NCI-H128 (cell line): ENCODE measurements around the gene RTN4R.
"Not testable (repeated sequence)": the region's sequence is repeated elsewhere in the genome, so short reads cannot be mapped to it uniquely, and the experiment has no call there.

Source experiments
- DNase-seq: peaks from one replicate; lab custom pipeline; 2025; ENCODE audit not compliant: unreplicated experiment; lab: John Stamatoyannopoulos, UW

Gene RTN4R

DNA sequence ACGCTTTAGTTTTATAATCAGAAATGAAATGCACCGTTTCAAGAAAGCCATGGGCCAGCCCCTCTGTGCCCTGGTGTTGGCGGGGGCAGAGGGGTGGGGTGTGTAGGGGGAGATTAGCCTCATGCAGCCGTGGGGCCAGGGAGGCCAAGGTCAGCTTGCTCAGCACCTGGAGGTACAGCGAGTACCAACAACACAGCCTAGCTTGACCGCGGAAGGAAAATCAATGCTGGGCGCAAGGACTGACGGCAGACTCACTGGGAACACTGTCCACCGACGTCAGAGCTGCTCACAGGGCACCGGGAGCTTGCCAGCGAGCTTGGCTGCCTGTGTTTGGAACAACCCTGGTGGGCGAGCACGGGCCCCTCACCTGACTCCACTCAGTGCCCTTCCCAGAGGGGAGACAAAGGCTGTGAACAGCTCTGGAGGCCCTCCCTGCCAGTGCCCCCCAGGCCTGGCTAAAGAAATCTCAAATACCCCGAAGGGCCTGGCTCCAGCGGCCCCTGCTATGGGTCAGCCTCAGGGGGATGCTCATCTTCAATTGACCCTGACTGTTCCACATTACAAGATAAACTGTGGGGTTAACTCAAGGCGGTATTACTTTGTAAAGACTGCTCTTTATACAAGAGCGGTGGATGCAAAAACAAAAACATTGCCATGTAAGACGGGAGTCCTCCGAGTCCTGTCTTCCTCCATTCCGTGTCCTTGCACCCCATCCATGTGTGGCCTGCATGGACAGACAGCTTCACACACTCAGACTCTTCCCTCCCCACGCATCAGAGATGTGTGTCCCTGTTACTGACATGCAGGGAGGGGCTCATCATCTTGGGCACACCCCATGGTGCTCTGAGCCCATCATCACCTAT is 21.3 kb upstream of the RTN4R start:
- not testable (repeated sequence) for DNase-seq

DNA sequence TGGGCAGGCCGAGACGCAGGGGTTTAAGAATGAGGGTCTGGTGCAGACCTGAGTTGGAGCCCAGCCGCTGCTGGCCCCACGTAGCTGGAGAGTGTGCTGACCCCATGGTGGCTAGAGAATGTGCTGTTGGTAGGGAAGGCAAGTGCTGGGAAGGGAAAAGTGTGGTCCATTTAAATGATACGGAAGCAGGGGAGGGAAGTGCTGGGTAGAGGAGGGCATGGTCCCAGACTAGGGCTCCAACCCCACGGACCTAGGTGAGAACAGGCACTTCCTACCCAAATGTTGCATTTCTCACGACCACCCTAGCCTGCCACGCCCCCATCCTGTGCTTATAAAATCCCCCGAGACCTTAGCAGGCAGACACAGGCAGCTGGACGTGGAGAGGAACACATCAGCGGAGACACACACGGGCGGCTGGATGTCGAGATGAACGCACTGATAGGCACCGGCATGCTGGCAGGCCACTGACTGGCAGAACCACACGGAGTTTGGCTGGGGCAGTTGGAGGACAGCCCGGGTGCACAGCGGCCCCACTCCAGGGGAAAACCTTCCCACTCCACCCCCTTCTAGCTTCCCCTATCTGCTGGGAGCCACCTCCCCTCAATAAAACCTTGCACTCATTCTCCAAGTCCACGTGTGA is 18.8 kb upstream of the RTN4R start:
- not testable (repeated sequence) for DNase-seq

DNA sequence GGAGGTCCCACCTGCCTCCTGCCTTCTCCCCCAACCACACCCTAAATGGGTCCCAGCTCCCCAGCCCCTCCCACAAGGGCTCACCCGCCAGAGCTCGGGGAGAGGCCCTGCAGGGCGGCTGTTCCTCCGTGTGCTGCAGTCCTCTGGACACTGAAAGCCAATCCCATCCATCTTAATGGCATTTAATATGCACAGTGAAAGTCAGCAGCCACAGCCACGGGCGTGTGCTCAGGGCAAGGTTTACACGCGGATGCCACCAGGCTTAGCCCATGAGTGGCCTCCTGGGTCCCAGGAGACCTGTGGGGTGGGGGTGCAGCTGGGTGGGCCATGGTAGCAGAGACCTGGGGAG is 18.2 kb upstream of the RTN4R start:
- not testable (repeated sequence) for DNase-seq

DNA sequence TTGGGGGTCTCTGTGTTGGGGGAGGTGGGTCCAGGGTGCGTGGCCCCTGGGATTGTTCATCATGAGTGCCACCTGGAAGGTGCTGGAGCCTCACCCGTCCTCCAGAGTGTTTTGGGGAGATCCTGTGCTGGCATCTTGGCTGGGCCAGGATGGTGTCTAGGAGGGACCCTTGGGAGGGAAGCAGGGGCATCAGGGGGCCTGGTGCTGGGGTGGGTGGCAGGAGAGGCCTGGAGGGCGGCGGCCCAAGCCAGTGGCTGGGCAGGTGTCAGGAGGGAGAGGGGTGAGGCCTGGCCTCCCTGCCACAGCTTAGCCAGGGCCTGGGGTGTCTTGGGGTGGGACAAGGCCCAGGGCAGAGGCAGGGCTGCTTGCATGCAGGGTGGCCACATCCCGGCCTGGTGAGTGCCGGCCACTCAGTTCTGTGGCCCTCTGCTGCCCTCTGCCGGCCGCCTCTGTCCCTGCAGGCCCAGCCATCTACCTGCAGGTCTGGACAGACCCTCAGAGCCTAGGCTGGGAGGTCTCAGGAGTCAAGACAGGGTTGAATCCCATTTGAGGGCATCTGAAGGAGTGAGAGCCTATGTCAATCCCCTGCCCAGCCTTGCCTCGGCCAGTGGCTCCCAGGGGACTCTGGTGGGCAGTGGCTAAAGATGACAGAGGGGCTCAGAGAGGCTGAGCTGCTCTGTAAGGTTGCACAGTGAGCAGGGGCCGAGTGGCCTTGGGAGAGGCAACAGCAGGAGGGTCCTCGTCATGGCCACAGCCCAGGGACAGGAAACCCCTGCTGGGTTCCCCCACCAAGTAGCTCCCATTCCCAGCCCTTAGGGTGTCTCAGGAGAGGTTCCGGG is 17.6 kb upstream of the RTN4R start:
- not testable (repeated sequence) for DNase-seq

DNA sequence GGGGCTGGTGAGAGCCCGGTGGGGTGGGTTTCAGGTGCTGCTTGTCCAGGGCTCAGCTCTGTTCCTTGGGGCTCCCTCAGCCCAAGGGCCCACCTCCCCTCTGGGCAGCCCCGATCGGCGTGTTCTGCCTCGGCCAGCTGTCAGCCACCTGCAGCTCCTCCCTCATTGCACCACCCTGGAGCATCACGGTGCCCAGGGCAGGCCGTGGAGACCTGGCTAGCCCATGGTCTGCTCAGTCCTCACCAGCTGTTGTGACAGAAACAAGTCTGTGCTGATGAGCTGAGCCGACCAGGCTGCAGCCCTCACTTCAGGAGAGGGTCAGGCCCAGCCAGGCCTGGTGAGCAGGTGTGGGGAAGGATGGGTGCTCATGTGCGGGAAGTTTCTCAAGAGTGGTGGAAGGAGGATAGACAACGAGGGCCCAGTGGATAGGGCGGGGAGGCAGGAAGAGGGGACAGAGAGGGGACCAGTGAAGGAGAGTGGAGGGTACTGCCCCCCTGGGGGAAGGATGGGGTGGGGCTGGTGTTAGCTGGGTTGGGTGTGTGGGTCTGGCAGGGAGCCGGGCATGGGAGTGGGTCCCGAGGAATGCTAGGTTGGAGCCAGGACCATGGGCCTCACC is 16.5 kb upstream of the RTN4R start:
- no peak for DNase-seq

DNA sequence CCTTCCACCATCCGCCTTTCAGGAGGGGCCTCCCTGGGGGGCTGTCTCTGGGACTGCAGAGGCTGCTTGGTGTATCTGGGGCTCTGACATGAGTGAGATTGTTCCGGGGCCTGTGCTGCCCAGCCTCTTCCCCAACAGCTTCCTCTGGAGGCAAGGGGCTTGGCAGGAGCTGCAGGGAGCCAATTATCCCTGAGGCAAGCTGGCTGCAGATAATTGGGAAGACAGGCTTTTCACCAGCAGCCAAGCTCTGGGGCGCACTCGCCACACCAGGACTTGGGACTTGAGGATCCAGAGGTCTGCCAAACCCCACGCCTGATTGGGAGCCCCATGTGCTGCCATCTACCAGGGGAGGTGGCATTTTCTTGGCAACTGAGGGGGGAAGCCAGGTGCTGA is 15.6 kb upstream of the RTN4R start:
- DNase-seq: no peak

DNA sequence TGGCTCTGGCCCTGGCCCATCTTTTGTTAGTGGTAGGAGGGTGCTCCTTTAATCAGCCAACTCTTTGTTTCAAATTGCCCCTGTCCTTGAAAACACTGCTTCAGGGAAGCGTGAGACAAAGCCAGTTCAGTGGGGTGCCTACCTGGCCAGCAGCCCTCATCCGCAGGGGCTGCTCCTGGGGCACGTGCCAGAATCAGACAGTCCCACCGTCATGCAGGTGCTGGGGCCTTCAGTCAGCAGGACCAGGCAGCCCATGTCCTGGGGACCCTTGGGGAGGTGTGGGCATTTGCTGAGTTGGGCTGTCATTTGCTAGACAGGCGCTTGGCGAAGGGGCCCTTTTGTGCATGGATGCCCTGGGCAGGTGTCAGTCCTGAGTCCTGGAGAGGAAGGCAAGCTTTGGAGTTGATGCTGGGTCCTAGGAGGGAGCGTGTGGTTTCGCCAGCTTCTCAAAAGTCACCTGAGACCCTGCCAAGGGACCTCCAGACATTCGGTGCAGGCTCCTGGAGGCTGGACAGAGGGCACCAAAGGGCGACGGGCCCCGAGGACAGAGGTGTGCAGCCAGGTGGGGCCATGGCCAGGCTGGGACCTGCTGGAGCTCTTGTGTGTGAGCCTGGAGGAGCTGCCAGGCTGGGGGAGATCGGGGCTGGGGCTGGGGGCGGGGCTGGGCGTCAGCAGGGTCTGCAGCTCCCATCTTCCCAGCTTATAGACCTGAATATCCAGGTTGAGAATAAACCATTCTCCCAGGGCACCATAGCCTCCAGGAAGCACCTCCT is 15.0 kb upstream of the RTN4R start:
- DNase-seq: no peak

DNA sequence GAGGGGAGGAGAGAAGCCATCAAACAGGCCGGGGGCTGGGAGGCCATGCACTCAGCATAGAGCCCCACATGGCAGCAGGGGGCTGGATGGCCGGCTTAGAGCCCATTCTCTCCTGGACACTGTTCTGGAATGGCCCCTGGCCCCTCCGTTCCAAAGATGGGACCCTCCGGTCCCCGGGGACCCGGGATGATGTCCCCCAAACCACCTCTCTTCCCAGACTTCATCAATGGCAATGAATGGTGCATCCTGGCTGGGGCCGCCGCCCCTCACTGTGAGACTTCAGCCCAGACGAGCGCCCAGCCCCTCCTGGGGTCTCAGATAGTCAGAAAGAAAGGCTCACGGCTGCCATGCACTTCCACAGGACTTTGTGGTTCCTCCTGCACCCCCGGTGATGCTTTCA is 13.8 kb upstream of the RTN4R start:
- no peak for DNase-seq

DNA sequence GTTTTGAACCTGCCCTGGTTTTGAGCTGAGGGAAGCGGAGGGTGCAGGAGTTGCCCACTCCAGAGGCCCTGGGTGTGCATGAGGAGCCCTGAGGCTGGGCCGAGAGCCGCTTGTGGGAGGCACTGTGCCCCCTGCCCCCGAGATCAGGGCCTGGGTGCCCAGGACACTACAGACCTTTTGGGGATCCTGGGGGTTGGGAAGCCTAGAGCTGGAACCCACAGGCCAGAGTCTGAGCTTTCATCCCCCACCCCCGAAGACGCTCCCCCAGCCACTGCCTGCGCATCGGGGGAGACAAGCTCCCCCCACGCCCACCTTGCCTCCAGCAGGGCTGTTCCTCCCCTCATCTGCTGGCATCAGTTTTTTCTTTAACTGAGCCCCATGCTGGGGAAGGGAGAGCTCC is 13.4 kb upstream of the RTN4R start:
- not testable (repeated sequence) for DNase-seq

DNA sequence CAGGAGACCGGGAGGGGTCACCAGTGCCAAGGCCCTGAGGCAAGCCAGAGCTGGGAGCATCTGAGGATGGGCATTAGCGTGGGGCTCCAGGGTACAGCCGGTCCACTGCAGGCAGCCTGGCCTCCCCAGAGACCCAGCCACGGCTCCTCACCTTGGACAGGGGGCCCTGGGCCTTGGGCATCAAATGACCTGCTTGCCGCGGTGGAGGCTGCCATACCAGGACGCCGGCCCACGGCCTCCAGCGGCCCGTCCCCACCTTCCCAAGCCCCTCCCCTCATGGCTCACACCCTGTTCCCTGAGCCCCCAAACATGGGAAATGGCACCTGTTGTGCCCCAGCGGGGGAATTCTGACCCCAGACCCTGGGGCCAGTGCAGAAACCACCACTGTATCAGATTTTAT is 12.7 kb upstream of the RTN4R start:
- no peak for DNase-seq

DNA sequence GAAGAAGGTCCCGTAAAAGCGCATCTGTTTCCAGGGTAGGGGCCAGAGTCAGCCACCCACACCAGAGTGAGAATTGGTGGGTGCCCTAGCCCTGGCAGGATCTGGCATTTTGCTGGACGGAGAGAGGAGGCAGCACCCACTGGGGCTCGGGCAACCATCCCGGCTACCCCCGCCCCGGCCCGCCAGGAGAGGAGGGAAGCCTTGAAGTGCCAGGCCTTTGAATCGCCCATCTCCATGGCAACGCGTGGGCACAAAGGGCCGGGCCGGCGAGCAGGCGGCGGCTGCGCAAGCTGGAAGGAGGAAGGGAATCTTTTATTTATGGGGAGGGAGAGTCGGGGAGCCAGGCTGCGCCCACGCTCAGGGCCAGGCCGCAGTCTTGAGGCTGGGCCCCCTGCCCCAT is 12.0 kb upstream of the RTN4R start:
- not testable (repeated sequence) for DNase-seq

DNA sequence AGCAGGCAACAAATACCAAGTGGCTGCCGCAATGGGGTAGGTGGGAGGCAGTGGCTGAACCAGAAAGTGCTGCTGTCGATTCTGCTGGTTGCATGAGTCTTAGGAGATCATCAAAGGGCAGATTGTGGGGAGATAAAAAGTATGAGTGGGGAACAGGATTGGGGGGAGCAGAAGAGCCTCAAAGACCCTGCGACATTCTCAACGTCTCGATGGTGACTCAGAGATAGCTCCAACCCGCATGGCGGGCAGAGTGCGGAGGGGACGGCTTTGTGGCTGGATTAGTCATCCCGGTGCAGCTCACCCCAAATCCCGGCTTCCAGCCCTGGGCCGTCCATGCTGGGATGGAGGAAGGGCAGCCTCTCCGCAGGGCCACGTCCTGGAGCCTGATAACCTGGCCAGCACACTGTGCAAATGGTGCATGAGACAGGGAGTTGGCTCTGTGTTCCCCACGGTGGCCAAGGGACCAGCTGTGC is 11.6 kb upstream of the RTN4R start:
- no peak for DNase-seq

DNA sequence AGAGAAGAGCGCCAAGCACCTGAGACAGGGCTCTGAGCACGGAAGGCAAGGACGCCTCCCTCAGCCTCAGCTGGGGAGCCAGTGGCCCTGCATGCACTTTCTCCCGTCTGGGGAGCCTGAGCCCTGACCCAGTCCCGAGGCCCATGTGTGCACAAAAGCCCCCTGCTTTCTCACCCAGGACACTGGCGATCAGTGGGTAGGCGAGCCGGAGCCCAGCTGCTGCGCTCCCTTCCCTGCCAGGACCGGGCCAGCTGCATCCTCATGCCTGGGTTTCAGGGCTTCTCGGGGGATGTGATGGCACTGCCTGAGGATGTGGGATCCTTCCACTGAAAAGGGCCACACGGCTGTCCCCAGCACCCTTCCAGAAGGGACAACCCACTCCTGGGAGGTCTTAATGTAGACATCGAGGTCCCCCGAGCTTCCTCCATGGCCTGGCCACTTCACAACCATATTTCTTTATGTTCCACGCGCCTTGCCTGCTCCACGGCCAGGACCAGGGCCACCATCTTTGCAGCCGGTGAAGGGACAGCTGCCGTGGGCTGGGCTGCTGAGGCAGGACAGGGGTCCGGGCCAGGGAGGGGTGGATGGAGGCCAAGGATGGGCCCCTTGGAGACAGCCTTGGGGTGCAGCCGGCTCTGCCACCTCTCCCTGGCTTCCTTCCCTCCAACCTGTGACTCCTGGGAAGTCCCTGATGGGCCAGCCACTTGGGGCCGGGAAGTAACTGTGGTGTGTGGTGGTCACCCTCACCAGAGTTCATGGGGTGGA is 10.8 kb upstream of the RTN4R start:
- not testable (repeated sequence) for DNase-seq

DNA sequence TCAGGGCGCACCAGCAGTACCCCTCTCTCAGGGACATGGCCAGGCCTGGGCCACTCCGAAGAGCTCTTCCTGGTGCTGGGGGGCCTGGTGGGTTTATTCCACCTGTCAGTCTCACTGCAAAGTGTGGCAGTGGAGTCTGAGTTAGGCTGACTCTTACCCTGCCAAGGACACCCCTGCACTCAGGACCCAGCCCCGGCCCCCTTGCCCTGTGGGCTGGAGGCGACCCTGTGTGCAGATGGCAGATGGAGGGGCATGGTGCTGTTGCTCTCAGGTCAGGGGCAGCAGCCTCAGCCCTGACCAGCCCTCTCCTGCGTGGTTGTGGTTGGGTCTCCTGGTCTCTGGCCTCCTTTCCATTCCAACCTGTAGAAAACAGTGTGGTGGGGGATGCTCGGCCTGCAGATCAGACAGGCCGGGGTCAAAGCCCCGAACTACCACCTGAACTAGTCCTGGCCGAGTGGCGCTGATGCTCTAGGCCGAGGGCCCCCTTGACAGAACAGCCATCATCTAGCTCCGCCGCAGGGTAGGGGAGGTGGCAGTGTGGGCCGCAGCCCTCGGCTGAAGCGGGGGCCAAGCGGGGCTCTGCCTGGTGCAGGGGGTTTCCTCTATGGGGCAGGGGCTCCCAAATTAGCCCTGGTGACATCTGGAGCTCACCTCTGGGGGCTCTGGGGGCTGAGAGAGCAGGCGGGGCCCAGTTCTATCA is 10.0 kb upstream of the RTN4R start:
- DNase-seq: not testable (repeated sequence)

DNA sequence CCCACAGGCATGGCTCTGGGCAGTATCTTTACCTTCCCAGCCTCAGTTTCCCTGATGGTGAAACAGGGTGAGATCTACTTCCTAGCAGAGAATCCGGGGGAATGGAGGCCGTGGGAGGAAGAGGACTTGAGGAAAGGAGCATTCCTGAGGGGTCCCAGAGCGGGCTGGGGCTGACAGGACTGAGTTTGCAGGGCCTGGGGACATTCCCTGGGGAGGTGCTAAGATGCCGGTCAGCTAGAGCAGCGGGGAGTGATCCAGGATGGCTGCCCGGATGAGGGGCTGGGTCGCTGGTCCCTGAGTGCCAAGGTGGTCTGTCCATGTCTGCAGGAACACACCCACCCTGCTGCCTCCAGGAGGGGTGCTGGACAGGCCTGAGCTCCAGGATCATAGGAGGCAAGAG is 8.3 kb upstream of the RTN4R start:
- DNase-seq: no peak

DNA sequence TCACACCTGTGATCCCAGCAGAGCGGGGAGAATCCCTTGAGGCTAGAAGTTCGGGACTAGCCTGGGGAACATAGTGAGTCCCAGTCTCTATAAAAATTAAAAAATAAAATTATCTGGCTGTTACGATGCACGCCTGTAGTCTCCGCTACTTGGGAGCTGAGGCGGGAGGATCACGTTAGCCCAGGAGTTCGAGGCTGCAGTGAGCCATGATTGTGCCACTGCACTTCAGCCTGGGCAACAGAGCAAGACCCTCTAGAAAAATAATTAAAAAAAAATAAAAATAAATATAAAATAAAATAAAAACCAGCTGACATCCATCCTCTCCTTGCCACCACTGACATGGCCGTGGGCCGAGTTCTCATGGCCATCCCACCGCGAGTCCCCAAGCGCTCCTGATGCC is 7.7 kb upstream of the RTN4R start:
- DNase-seq: no peak

DNA sequence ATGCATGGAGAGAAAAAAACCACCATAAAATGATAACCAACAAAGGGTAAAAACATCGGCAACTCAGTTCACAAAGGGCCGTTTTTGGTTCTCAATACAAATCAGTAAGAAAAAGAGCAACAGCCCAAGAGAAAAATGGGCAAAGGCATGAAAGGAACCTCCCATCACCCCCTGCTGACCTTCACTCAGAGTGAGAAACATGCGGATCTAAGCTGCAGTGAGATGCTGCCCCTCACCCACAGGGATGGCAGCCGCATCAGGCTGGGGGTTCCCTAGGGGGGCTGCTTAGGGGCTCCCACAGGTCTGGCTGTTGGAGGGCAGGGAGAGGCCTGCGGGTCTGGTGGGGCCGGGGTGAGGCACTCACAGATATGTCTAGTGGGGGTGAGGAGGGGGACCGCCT is 7.2 kb upstream of the RTN4R start:
- DNase-seq: not testable (repeated sequence)

DNA sequence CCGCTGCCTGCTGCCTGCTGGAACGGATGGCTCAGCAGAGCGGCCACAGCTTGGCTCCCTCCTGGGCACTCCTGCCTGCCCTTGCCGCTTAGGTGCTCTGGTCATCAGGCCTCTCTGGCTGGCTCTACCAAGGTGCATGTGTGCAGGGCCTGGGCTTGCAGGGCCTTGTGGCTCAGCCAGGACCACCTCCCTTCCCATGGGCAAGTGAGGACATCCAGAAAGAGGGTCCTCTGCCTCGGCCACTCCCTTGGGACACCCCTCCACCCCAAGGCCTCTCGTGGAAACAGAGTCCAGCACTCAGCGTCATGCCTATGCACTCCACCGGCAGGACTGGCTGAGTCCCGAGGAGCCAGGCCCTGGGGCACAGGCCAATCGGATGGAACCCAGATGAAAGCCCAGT is 6.3 kb upstream of the RTN4R start:
- DNase-seq: not testable (repeated sequence)

DNA sequence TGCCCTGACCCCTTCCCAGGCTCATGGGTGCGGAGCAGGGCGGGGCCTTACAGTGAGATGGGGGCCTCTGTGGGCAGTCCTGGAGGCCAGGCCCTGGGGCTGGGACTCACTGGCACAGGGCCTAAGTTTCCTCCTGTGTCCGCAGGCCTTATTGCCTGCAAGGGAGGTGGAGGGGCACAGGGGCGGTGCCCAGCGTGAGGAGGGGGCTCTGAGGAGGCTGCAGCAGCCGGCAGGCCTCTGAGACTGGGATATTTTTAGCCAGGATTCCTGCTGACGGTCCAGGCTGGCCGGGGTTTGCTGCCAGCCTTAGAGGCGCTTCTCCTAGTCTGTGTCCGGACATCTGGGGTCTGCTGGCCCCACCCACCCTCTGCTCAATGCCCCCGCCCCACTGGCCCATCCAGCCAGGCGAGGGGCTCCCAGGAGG is 5.7 kb upstream of the RTN4R start:
- DNase-seq: no peak
